Measurements from ENCODE around the gene ITCH. TPM values are rescaled to one million over a fixed set of nuclear protein-coding genes. Genes with fewer than 3 reads are reported as not detected.

ITCH gene
- total RNA-seq, 3 donors from 2014 or later: 41.6 to 45.6 (median 45.1) TPM

DNA sequence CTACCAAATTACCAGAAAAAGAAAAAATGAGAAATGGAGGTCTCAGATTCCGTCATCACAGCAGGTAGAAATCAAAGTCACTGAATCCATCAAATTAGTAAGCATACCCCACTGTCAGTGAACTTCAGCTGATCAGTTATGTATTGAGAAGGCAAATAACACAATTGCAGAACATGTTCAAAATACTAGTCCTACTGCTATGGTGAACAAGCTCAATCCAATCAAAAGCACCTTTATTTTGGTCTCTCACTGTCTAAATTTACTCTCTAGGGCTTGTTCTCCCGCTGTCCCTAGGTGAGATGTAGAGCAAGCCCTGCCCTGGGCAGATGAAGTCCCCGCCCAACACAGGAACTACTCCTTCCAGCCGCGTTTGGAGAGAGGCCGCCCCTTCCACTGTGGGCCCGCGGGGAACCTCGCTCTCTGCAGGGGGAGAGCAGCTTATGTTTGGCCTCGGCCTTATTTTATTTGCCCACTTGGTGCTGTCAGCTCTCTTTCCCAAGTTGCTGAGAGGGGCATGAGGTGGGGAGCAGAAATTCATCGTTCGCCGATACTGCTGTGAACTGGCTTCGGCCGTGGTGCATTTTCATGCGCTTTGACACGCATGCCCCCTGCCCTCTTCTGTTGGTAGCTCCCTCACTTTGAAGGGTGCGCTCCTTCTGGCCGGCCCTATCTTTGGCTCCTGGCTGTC lies 181.2 kb downstream of the ITCH start:
- no peaks in the 10 kb centered on the region for H3K27me3 Mint-ChIP-seq (ENCODE audit: low read depth)
- H3K9me3 Mint-ChIP-seq: no peaks in the 10 kb centered on the region
- peaks cover 15% of the 10 kb centered on the region for H3K36me3 Mint-ChIP-seq (ENCODE audit: insufficient read depth)
- H3K4me3 Mint-ChIP-seq: peak overlapping the region; percentile 38
- peaks cover 38% of the 10 kb centered on the region for H3K4me1 Mint-ChIP-seq (ENCODE audit: low read depth)
- ATAC-seq (peak; percentile 70 to 79), DNase-seq (no peak)

DNA sequence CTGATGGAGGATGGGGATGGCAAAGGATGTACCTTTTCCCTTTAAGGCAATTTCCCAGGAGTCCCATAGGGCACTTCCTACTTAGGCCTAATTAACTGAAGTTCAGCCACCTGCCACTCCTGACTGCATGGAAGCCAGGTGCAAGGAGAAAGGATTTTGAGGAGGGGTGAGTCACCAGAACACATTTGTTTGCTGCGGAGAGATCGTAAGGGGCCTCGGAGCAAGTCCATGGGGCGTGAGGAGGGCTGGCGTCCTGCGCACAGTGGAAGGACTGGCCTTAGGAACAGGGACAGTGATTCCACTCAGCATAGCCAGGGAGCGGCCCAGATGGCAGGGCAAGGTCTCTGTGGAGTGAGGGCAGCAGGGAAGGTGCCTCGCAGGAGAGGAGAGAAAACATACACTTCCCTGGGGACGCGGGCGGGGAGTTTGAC lies 183.7 kb downstream of the ITCH start:
- Mint-ChIP-seq H3K36me3 (ENCODE audit: insufficient read depth) (no peaks in the 10 kb centered on the region), H3K27me3 (ENCODE audit: low read depth) (no peaks in the 10 kb centered on the region), H3K9me3 (no peaks in the 10 kb centered on the region), H3K4me1 (ENCODE audit: low read depth) (peaks cover 22% of the 10 kb centered on the region), H3K4me3 (no peak overlapping the region)
- no peak for DNase-seq
- ATAC-seq: no peak

DNA sequence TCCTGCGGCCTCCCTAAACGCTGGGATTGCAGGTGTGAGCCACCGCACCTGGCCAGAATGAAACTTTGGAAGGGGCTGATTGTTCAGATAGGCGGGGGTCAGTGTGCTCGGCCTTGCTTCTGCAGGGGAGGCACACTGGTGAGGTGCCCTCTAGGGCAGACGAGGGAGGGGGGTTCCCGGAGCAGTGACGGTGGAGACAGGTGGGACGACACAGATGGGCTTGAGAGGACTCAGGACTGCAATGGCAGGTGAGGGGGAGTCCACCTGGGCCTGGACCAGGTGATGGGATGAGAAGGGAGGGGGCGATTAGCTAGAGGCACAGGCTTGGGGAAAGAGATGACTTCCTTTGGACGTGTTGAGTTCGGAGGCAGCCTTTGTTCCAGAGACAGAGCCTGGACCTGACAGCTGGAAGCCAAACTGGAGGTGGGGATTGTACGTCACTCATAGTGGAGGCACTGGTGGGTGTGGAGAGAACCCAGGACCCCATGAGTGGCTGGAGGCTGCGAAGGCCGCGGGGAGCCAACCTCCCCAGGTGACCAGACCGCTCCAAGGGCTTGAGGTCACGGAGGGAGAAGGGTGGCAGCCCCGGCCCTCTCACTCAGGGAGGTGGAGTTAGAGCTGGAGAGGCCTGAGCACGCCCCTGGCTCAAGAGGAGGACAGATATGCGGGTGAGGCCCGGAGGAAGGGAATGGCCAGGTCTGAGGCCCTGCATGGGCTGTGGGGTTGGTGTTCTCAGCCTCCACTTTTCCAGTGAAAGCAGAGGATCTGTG lies 185.0 kb downstream of the ITCH start:
- Mint-ChIP-seq H3K36me3 (ENCODE audit: insufficient read depth) (no peaks in the 10 kb centered on the region), H3K4me1 (ENCODE audit: low read depth) (peaks cover 13% of the 10 kb centered on the region), H3K4me3 (no peak overlapping the region), H3K27me3 (ENCODE audit: low read depth) (no peaks in the 10 kb centered on the region), H3K9me3 (no peaks in the 10 kb centered on the region)
- ATAC-seq (no peak), DNase-seq (no peak)

DNA sequence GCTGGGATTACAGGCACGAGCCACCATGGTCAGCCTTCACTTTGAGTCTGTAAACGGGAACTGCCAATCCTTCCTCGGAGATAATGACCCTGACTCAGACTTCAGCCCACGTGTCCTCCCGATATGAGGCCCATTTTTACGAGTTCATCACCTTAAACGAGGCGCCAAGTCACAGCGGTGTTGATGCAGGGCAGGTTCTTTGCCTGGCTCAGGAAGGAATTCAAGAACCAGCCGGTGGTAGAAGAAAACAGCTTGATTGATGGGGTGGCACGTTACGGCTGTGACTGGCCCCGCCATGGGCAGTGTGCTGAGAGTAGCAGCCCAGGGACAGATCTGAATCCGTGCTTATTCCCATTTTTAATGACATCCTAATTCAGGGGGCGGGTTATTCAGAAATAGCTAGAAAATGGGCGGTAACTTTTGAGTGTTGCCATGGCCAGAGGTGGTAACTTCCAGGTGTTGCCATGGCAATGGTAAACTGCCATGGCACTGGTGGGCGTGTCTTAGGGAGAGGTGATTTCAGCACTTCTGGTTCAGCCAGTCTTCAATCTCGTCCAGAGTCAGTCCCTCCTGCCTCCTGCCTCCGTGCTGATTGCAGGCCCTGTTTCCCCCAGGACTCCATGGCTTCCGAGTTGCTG lies 186.3 kb downstream of the ITCH start:
- ATAC-seq: no peak
- no peaks in the 10 kb centered on the region for H3K36me3 Mint-ChIP-seq (ENCODE audit: insufficient read depth)
- no peak overlapping the region for H3K4me3 Mint-ChIP-seq
- no peaks in the 10 kb centered on the region for H3K9me3 Mint-ChIP-seq
- DNase-seq: no peak
- H3K27me3 Mint-ChIP-seq (ENCODE audit: low read depth): no peaks in the 10 kb centered on the region
- H3K4me1 Mint-ChIP-seq (ENCODE audit: low read depth): peaks cover 5% of the 10 kb centered on the region

DNA sequence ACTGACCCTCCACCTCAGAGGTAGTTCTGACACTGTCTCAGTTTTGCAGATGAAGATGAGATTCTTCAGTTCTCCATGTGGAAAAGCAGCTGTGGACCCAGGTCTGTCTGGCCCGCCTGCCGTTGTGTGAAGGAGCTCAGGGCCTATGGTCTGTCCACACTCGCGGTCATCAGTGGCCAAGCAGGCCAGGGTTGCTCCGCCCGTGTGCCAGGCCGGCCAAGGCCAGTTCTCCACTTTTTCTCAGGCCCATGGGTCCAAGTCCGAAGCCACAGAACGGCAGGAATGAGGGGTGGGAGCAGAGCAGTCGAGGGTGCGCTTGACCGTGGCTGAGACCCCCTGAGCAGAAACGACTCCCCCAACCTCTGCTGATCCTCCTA lies 186.8 kb downstream of the ITCH start:
- no peaks in the 10 kb centered on the region for H3K27me3 Mint-ChIP-seq (ENCODE audit: low read depth)
- H3K9me3 Mint-ChIP-seq: no peaks in the 10 kb centered on the region
- H3K4me1 Mint-ChIP-seq (ENCODE audit: low read depth): no peaks in the 10 kb centered on the region
- no peak for ATAC-seq
- no peak for DNase-seq
- no peak overlapping the region for H3K4me3 Mint-ChIP-seq
- no peaks in the 10 kb centered on the region for H3K36me3 Mint-ChIP-seq (ENCODE audit: insufficient read depth)

DNA sequence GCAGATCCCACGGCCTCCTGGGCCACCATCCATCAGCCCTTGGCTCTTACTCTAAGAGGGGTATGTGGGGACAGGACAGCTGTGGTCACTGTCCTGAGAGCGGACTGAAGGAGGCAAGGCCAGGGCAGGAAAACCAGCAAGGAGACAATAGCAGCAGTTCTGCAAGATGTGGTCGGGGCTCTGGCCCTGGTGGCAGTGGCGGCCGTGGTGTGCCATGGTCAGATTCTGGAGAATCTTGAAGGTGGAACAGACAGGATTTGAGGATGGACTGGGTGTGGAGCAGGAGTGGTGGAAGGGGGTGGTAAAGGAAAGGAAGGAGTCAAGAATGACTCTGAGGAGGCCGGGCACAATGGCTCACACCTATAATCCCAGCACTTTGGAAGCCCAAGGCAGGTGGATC lies 189.5 kb downstream of the ITCH start:
- DNase-seq (no peak), ATAC-seq (no peak)
- Mint-ChIP-seq H3K36me3 (ENCODE audit: insufficient read depth) (no peaks in the 10 kb centered on the region), H3K4me1 (ENCODE audit: low read depth) (peaks cover 7% of the 10 kb centered on the region), H3K27me3 (ENCODE audit: low read depth) (no peaks in the 10 kb centered on the region), H3K4me3 (no peak overlapping the region), H3K9me3 (no peaks in the 10 kb centered on the region)

DNA sequence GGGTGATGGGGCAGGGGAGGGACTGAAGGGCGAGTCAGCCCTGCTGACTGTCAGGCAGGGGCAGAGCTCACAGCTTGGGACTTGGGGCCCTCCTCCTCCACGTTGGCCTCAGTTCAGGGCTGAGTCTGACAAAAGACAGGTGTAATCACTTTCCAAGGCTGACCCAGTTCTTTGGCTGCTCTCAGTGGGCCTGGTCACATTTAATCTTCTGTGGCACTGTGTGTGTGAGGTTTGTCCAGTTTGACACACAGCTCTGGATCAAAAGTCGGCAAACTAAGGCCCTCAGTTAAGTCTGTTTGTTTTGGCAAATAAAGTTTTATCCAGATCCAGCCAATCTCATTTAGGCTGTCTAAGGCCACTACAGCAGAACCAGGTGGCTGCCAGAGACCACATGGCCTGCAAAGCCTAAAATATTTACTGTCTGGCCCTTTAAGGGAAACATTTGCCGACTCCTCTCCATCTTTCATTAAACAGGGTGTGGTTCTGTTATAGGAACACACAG lies 190.3 kb downstream of the ITCH start:
- Mint-ChIP-seq H3K27me3 (ENCODE audit: low read depth) (no peaks in the 10 kb centered on the region), H3K4me1 (ENCODE audit: low read depth) (peaks cover 14% of the 10 kb centered on the region), H3K4me3 (no peak overlapping the region), H3K36me3 (ENCODE audit: insufficient read depth) (no peaks in the 10 kb centered on the region), H3K9me3 (no peaks in the 10 kb centered on the region)
- ATAC-seq (no peak), DNase-seq (no peak)

DNA sequence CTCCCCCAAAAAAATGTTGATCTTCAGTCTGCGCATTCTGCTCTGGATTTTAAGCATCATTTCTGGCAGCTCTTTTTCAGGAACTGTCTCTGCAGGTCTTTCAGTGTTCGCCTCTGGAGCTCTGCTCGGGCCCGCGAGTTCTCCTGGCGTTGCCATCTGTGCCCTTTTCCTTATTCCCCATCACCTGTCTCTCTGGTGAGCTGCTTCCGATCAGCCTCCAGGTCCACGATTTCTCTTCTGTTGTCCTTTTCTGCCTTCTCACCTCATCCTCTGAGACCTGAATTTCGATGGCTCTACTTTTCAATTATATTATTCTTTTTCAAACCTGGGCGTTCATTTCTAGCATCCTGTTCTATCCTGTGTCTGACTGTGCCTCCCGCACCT lies 194.9 kb downstream of the ITCH start:
- Mint-ChIP-seq H3K27me3 (ENCODE audit: low read depth) (no peaks in the 10 kb centered on the region), H3K9me3 (no peaks in the 10 kb centered on the region), H3K36me3 (ENCODE audit: insufficient read depth) (no peaks in the 10 kb centered on the region), H3K4me3 (peak overlapping the region; percentile 86), H3K4me1 (ENCODE audit: low read depth) (peaks cover 14% of the 10 kb centered on the region)
- ATAC-seq (no peak), DNase-seq (no peak)

DNA sequence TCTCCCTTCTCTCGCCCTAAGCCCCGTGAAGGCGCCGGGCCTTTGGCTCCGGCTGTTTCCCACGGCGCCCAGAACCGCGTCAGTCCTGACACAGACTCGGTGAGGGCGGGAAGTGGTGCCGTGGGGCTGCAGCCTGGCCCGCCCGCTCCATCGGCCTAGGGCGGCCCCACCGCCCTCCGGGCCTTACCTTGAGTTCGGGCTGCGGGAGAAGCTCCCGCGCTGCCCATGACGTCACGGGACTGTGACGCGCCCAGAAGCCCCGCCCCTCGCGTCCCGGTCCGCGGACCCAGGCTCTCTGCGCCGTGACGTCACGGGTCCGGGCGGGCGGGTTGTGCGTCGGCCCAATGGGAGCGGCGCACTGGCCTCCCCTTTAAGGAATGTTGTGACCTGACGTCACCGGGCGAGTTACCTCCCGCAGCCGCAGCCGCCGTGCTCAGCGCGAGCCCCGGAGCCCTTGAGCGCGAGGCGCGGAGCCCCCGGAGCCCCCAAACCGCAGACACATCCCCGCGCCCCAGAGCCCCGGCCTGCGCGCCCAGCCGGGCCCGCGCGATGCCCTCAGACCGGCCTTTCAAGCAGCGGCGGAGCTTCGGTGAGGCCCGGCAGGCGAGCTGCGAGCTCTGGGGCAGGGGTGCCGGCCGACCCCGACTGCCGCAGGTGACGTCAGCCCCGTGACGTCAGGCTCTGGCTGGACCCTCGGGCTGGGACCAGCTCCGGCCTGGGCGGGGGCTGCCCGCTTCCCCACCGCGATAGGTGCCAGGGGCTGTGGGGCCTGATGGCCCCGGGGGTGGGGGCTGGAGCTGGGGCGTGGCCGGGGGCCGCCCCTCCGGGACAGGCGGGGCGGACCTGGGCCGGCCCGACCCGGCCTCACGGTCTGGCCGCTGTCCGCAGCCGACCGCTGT lies 195.5 kb downstream of the ITCH start, which contains the start of gene MAP1LC3A:
MAP1LC3A (plus strand) TSS at position 399 of the 899 bp plus-strand sequence; CDS start at position 550, 151 bp downstream.
- DNase-seq: peak; percentile 93
- Mint-ChIP-seq H3K36me3 (ENCODE audit: insufficient read depth) (no peaks in the 10 kb centered on the region), H3K9me3 (no peaks in the 10 kb centered on the region), H3K4me3 (peak within 1 kb of the TSS; percentile 86), H3K4me1 (ENCODE audit: low read depth) (peaks cover 14% of the 10 kb centered on the region), H3K27me3 (ENCODE audit: low read depth) (no peaks in the 10 kb centered on the region)
- ATAC-seq: peak; percentile 91 to 93

DNA sequence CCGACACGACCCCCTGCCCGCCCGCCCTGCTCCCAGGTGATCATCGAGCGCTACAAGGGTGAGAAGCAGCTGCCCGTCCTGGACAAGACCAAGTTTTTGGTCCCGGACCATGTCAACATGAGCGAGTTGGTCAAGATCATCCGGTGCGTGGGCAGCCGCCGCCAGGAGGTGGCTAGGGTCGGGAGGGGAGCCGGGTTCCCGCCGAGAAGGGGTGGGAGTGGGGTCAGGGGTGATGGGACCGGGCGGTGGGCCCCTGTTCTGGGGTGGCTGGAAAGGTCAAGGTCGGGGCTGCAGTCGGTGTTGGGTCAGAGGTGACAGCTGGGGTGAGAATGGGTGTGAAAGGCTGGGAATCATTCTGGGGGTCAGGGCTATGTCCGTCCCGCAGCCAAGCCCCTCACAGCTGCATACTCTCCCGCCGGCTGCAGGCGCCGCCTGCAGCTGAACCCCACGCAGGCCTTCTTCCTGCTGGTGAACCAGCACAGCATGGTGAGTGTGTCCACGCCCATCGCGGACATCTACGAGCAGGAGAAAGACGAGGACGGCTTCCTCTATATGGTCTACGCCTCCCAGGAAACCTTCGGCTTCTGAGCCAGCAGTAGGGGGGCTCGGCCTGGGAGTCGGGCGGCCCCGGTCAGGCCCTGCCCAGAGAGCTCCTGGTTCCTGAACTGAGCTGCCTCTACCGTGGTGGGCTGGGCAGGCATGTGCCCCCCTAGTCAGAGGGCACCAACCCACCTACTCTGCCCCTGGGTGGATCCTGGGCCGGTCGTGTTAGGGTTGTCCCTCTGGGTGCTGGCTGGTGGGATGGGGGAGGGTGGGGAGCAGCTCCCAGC lies 196.5 kb downstream of the ITCH start:
- no peak for DNase-seq
- H3K9me3 Mint-ChIP-seq: no peaks in the 10 kb centered on the region
- H3K27me3 Mint-ChIP-seq (ENCODE audit: low read depth): no peaks in the 10 kb centered on the region
- peaks cover 14% of the 10 kb centered on the region for H3K4me1 Mint-ChIP-seq (ENCODE audit: low read depth)
- no peak for ATAC-seq
- no peaks in the 10 kb centered on the region for H3K36me3 Mint-ChIP-seq (ENCODE audit: insufficient read depth)
- H3K4me3 Mint-ChIP-seq: peak overlapping the region; percentile 67

DNA sequence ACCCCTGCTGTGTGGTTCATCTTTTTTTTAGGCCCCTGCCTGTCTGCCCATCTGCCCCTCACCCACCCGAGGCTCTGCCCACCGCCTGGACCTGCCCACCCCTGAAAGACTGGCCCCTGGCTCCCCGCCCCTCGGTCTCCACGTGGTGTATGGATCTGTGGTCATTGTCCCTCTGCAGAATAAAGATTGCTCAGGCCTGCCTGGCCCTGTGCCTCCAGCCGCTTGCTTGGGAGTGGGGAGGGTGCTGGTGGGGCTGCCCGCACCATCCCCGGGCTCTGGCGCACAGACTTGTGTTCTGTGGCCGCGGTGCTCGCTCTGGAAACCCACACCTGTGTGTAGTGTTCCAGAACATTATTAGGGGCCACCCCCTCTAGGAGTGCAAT lies 197.1 kb downstream of the ITCH start:
- H3K4me3 Mint-ChIP-seq: peak overlapping the region; percentile 51
- ATAC-seq: no peak
- DNase-seq: no peak
- H3K9me3 Mint-ChIP-seq: no peaks in the 10 kb centered on the region
- H3K36me3 Mint-ChIP-seq (ENCODE audit: insufficient read depth): no peaks in the 10 kb centered on the region
- H3K4me1 Mint-ChIP-seq (ENCODE audit: low read depth): peaks cover 14% of the 10 kb centered on the region
- no peaks in the 10 kb centered on the region for H3K27me3 Mint-ChIP-seq (ENCODE audit: low read depth)

DNA sequence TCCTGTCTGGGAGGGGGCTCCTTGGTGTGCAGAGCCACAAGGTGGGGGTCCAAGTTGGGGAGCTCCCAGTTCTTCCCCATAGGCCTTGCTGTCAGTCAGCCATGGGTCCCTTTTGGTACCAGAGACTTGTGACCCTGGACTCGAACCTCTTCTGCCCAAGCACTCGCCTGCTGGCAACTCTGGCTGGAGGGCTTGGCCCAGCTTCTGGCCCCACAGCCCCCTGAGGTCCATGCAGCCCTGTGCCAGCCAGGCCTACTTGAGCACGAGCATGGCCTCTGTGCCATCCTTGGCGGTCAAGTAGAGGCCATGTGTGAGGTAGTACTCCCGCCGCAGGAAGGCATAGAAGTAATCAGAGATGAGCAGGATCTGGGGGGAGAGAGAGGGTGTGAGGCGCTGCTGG lies 197.5 kb downstream of the ITCH start:
- Mint-ChIP-seq H3K27me3 (ENCODE audit: low read depth) (no peaks in the 10 kb centered on the region), H3K9me3 (no peaks in the 10 kb centered on the region), H3K4me1 (ENCODE audit: low read depth) (peaks cover 14% of the 10 kb centered on the region), H3K36me3 (ENCODE audit: insufficient read depth) (peaks cover 1% of the 10 kb centered on the region), H3K4me3 (no peak overlapping the region)
- DNase-seq: no peak
- no peak for ATAC-seq
